Activated effector memory CD4-positive, alpha-beta T cell treated with anti-CD3 and anti-CD28 coated beads, Interleukin-2, amount 50 U/mL, for 16 hours (primary cell): ENCODE measurements around the gene ZNF546.
A peak's percentile ranks its signal among the peaks of the same experiment; 100 is the strongest.
"Not testable (repeated sequence)": the region's sequence is repeated elsewhere in the genome, so short reads cannot be mapped to it uniquely, and the experiment has no call there.

Source experiments
- DNase-seq: peaks from one replicate; pipeline ENCODE4 v3.0.0-alpha.2; 2020

Gene ZNF546

GRCh38 chr19:39987167-39987566 is 9.7 kb upstream of the ZNF546 start:
- DNase-seq: no peak

GRCh38 chr19:39987596-39987995 is 9.3 kb upstream of the ZNF546 start:
- DNase-seq: no peak

DNA sequence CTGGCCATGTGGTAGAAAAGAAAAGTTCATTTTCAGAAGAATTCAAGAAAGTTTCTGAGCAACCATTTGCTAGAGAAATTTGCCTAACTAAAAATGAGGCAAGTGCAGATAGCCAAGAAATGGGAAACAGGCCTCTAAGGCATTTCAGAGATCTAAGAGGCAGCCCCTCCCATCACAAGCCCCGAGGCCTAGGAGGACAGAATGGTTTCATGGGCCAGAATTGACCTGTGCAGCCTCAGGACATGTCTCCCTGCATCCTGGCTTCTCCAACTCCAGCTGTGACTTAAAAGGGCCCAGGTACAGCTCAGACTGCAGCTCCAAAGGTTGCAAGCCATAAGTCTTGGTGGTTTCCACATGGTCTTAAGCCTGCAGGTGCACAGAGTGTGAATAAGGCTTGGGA is 3.3 kb upstream of the ZNF546 start:
- DNase-seq: no peak

DNA sequence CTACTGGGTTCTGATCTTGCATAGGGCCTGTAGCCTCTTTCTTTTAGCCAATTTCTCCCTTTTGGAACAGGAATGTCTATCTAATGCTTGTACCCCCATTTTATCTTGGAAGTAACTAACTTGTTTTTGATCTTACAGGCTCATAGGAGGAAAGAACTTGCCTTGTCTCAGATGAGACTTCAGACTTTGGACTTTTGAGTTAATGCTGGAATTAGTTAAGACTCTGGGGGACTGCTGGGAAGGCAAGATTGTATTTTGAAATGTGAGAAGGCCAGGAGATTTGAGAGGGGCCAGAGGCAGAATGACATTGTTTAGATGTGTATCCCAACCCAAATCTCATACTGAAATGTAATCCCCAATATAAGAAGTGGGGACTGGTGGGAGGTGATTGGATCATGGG is 2.5 kb upstream of the ZNF546 start:
- DNase-seq: no peak

- DNase-seq: no peak
These were observed 1.1 kb upstream of the ZNF546 start for GRCh38 chr19:39995794-39996193.

DNA sequence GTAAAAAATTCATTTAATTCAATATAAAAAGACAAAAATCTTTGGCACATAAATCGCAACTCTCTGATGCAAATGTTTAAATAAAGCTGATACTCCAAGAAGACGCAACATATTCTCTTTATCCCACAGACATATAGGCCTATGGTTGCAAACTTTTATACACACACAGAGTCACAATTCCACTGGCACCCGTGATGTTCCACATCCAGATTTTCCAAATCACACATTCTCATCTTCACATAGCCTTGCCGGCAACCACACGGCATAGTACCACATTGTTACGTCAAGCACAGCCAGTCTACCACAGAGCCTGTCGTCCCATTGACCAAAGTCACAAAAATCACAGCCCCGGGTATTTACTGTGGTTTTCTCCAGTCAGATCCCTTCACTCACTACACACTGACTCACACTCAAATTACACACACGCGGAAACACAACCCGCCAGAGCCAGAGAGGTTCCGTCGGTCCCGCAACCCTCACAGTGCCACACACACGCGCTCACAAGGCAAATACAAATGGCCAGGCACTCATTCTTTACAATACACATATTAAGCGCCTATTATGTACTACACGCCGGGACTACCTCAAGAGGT is 546 bp upstream of the ZNF546 start:
- no peak for DNase-seq

GRCh38 chr19:39997638-39998216 is 867 bp downstream of the ZNF546 start:
- no peak for DNase-seq

- no peak for DNase-seq
These were observed 1.6 kb downstream of the ZNF546 start for GRCh38 chr19:39998501-39998900.

DNA sequence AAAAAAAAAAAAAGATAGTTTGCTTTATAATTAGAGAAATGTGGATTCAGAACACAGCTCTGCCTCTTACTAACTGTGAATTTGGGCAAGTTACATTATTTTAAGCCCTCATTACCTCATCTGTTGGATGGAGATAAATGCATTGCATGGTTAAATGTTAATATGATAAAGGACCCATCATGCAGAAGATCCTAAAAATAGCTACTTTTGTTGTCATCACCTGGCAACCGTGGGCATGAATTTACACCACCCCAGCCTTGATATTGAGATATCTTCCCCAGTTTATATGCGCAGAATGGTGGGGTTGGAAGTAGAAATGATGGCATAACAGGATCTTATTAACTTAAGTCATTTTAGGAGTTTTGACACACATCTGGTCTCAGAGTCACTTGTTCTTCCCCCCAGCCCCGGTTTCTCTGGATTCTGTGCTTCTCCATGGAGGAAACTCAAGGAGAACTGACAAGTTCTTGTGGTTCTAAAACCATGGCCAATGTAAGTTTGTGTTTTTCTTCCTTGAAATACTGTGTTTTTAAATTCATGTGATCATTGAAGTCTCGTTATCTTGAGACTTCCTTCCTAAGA is 8.9 kb downstream of the ZNF546 start:
- DNase-seq: no peak

- DNase-seq: no peak
These were observed 9.4 kb downstream of the ZNF546 start for GRCh38 chr19:40006273-40006691.

- DNase-seq: no peak
These were observed 12.8 kb downstream of the ZNF546 start for GRCh38 chr19:40009674-40010073.

- no peak for DNase-seq
These were observed 17.1 kb downstream of the ZNF546 start for GRCh38 chr19:40013991-40014390.

DNA sequence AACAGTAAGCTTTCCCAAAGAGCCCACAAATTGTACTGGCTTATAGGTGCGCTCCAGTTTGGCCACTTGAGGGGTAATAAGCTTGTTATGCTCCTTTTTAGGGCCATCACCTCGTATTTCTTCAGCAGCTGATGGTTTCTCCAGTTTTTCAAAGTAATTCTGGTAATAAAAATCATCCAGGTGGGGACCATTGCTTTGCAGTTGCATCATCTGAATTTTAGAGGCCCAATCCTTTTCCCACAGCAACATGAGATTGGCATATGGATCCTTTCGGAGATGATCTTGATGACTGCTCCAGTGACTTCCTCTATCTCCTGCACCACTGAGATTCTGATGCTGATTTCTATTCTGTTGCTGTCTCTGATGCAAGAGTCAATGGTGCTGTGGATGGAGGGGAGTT is 27.1 kb downstream of the ZNF546 start:
- no peak for DNase-seq

GRCh38 chr19:40025938-40026596 is 29.2 kb downstream of the ZNF546 start:
- no peak for DNase-seq

- DNase-seq: no peak
These were observed 29.7 kb downstream of the ZNF546 start for GRCh38 chr19:40026597-40026970.

DNA sequence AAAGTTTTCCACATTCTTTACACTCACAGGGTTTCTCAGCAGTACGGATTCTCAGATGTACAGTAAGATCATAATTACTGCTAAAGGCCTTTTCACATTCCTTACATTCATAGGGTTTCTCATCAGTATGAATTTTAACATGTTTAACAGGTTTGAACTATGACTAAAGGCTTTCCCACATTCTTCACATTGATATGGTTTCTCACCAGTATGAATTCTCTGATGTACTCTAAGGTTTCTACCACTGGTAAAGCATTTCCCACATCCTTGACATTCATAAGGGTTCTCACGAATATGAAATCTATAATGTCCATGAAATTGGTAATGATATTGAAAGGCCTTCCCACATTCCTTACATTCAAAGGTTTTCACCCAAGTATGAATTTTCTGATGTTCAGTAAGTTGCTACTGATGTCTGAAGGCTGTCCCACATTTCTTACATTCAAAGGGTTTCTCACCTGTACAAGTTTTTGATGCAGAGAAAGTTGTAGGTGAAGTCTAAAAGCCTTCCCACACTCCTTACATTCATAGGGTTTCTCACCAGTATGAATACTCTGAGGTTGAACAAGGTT is 37.2 kb downstream of the ZNF546 start:
- no peak for DNase-seq

- DNase-seq: no peak
These were observed 39.1 kb downstream of the ZNF546 start for GRCh38 chr19:40035996-40036395.

- DNase-seq: not testable (repeated sequence)
These were observed 41.2 kb downstream of the ZNF546 start for GRCh38 chr19:40038047-40038446.

GRCh38 chr19:40041718-40042117 is 44.9 kb downstream of the ZNF546 start:
- DNase-seq: not testable (repeated sequence)

- DNase-seq: no peak
These were observed 56.6 kb downstream of the ZNF546 start for GRCh38 chr19:40053491-40053890.

GRCh38 chr19:40054632-40055031 is 57.8 kb downstream of the ZNF546 start:
- no peak for DNase-seq

GRCh38 chr19:40055049-40055448 is 58.2 kb downstream of the ZNF546 start:
- no peak for DNase-seq

DNA sequence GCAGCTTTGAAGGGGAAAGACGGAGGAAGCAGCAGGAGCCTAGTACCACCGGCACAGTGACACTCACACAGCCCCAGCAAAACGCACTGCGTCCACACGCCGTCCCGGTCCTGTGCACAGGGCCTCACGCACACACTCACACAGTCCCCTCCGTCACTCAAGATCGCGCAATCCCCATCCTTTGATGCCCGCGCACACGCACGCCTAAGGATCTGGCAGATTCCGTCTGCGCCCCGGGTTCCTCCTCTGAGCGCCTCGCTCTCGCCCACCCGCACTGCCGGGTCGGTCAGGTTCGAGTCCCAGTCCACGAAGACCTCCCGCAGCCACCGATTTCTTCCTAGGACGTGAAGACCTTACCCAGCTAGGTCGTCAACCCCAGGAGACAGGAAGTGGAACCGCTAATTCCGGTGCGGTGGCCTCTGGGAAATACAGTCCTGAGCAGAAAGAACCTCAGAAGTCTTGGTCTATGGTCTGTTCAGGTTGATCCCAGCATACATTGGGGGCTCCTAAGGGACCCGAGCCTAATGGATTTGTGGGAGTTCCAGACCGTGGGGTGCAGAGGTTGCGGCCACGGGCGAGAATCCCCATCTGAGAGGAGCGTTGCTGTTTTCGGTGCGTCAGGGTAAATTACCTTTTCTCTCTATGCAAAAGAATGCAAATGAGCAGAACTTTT is 59.1 kb downstream of the ZNF546 start, which contains the start of gene ZNF780B:
ZNF780B (minus strand) TSS at position 400 of the 673 bp plus-strand sequence. CDS start 5,899 bp downstream, outside the sequence.
- DNase-seq: peak; percentile 89
